SK-N-MC (cell line): ENCODE data around the gene SOS1.

Experiments
- DNase-seq: peaks from one replicate; pipeline ENCODE4 v3.0.0-alpha.2; 2011; ENCODE audit warnings: low read depth, low spot score
- H3K27ac ChIP-seq: fragments of 200-600 bp; sonication (generic); 2 replicates; pipeline ENCODE4 v1.5.1; 2016; ENCODE audit warnings: mixed run types
- H3K36me3 ChIP-seq: fragments of 200-600 bp; sonication (generic); 2 replicates; pipeline ENCODE4 v1.6.1; 2017; ENCODE audit warnings: antibody characterized with exemption, low read length, mixed read lengths; ENCODE audit not compliant: insufficient read depth
- H3K4me3 ChIP-seq: fragments of 200-600 bp; sonication (generic); 2 replicates; pipeline ENCODE4 v1.5.1; 2016
- H3K9ac ChIP-seq: fragments of 200-600 bp; sonication (generic); 2 replicates; pipeline ENCODE4 v1.8.0; 2017; ENCODE audit warnings: mixed run types, mixed read lengths; ENCODE audit not compliant: insufficient read length
- H3K9me3 ChIP-seq: fragments of 200-600 bp; sonication (generic); 2 replicates; pipeline ENCODE4 v1.6.1; 2017; ENCODE audit warnings: low read depth, mild to moderate bottlenecking, antibody characterized with exemption, low read length, moderate library complexity, mixed read lengths
- EZH2 ChIP-seq: fragments of 200-600 bp; sonication (generic); IDR thresholded peaks from one replicate; pipeline ENCODE4 v1.6.1; 2017; ENCODE audit warnings: antibody characterized with exemption
- FOXP2 ChIP-seq: optimal IDR thresholded peaks from 2 replicates; pipeline ENCODE3; 2011; ENCODE audit warnings: mild to moderate bottlenecking, moderate library complexity; ENCODE audit not compliant: insufficient read depth; ENCODE audit errors: extremely low read length, control extremely low read depth
- POLR2AphosphoS5 ChIP-seq: IDR thresholded peaks from 2 replicates; pipeline ENCODE4 v1.6.1; 2012; ENCODE audit warnings: mild to moderate bottlenecking, low read depth, low read length, borderline replicate concordance

The SOS1 gene

DNA sequence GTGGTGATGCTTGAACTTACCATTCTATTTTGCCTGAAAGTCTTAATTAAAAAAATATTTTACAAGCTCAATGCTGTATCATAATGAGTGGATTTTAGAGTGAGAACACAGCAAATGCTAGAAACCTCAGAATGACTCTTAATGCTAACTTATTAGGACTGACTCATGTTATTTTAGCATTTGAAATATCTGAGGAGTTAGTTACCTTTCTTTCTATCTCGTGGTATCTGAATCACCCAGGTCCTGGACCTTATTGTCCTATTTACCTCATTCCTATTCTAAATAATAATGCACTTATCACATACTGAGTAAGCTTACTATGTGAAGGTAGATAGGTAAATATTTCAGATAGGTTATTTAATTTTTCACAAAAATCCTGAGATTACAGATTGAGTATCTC is 70.7 kb downstream of the SOS1 start:
- TF ChIP-seq POLR2AphosphoS5 (no peak), EZH2 (no peak), FOXP2 (no peak)
- Histone ChIP-seq H3K36me3 (peaks cover 44% of the 10 kb centered on the region), H3K9ac (no peak overlapping the region), H3K4me3 (no peak overlapping the region), H3K27ac (no peak overlapping the region), H3K9me3 (no peaks in the 10 kb centered on the region)
- DNase-seq = no peak

DNA sequence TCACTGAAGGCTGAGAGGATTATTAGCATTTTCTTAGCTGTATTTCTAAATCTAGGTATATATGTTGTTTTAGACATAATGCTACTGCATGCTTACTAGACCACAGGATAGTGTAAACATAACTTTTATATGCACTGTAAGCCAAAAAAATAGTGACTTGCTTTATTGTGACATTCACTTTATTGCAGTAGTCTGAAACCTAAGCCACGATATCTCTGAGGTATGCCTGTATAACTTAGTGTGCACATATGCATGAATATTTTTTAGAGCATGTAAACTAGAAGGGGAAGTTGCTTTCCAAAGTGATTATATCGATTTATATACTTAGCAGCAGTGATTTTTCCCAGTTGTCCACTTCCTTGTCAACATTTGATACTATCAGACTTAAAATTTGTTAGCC is 81.8 kb downstream of the SOS1 start:
- H3K9ac ChIP-seq = no peak overlapping the region
- H3K36me3 ChIP-seq = peaks cover 4% of the 10 kb centered on the region
- TF ChIP-seq POLR2AphosphoS5 = no peak
- no peak for TF ChIP-seq EZH2
- no peak for TF ChIP-seq FOXP2
- H3K27ac ChIP-seq = no peak overlapping the region
- no peak for DNase-seq
- H3K4me3 ChIP-seq = no peak overlapping the region
- H3K9me3 ChIP-seq = no peaks in the 10 kb centered on the region

DNA sequence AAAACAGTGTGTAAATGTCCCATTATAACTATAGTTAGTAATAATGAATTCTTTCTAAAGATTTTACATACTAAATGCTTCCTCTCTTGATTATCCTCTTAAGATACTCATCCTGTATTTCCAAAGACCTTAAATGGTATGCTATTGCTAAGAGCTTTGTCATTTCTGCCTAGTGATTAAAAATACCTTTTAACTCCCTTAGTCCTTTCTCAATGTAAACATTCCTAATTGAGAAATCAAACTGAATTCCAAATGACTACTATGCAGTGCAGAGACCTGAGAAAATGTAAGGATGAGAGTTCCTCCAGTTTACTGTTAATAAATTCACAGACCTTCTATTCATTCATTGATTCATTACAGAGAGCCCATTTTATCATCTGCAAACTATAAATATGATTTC is 86.9 kb downstream of the SOS1 start:
- TF ChIP-seq POLR2AphosphoS5 (no peak), FOXP2 (no peak), EZH2 (no peak)
- Histone ChIP-seq H3K27ac (no peak overlapping the region), H3K9ac (no peak overlapping the region), H3K36me3 (peaks cover 15% of the 10 kb centered on the region), H3K9me3 (no peaks in the 10 kb centered on the region), H3K4me3 (no peak overlapping the region)
- no peak for DNase-seq

DNA sequence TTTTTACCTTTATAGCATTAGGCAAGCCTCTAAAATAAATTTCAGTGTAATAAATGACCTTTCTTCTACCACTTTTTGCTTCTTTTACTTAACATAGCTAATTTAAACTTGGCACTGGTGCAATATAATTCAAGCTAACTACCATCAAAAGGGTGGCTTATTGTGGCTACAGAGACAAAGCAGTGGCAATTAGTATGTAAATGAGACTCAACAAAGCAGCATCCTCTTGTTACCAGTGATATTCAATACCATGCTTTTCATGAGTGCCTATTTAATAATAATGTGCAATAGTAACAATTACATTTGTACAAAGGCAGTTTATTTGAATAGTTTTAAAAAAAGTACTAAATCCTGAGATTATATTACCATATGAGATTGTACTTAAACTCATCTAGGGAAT is 93.4 kb downstream of the SOS1 start:
- Histone ChIP-seq H3K4me3 (no peak overlapping the region), H3K27ac (no peak overlapping the region), H3K9me3 (no peaks in the 10 kb centered on the region), H3K36me3 (peaks cover 25% of the 10 kb centered on the region), H3K9ac (no peak overlapping the region)
- TF ChIP-seq EZH2 (no peak), POLR2AphosphoS5 (no peak), FOXP2 (no peak)
- no peak for DNase-seq

DNA sequence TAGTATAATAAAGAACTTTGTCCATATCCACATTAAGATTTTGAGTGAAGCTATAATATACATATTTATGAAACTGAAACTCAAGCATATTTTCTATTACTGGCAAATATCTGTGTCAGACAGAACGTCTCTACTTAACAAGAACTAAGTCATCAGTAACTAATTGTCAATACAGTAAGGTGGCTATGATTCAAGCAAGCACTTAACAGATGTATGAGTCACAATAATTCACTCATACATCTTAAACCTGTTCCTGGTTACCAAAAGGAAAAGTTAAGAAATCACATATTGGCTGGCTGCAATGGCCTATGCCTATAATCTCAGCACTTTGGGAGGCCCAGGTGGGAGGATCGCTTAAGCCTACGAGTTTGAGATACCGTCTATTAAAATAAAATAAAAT is 96.0 kb downstream of the SOS1 start:
- Histone ChIP-seq H3K9ac (no peak overlapping the region), H3K4me3 (no peak overlapping the region), H3K9me3 (no peaks in the 10 kb centered on the region), H3K27ac (no peak overlapping the region), H3K36me3 (peaks cover 17% of the 10 kb centered on the region)
- TF ChIP-seq POLR2AphosphoS5 = no peak
- DNase-seq = no peak

DNA sequence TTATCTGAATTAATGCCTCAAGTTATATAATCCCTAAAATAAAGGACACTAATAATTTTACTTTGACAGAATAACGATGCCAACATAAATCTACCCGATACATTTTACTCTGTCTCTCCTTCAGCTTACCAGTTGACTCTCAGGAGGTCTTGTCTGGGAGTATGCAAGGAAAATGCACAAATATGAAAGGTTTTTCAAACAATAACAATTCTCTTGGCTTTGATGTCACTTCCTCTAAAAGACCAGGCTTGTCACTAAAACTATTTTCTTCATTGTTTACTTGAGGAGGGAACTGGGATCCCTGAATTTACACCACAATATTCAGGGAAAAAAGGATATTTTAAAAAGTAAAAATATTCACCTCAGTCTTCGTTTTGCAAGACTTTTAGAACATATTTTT is 97.2 kb downstream of the SOS1 start:
- Histone ChIP-seq H3K9me3 (no peaks in the 10 kb centered on the region), H3K27ac (peak overlapping the region; percentile 76), H3K36me3 (peaks cover 17% of the 10 kb centered on the region), H3K4me3 (no peak overlapping the region), H3K9ac (no peak overlapping the region)
- no peak for DNase-seq
- no peak for TF ChIP-seq EZH2
- TF ChIP-seq POLR2AphosphoS5 = no peak
- TF ChIP-seq FOXP2 = no peak

DNA sequence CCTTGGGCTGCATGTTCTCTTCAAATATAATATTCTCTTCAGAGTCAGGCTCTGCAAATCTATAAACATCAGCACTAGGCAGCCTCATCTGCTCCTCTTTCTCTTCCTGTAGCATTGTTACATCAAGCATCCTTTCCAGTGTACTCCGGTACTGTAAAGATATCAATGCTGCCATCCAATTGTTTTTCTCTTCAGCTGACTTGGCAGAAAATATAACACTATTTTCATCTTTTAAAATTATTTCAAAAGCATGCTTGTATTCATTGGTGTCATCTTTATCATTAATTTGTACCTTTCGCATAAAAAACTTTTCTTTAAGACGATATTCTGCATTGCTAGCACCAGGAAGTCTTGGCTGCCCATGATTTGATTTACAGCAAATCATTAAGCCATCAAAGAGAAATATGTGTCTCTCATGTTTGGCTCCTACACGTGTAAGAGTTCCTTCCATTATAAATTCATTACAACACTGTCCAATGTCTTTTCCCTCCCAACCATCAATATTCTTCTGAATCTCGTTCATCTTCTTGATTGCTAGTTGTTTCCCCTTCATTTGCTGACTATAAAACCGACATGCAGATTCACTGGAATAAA is 98.1 kb downstream of the SOS1 start:
- DNase-seq = no peak
- Histone ChIP-seq H3K36me3 (peaks cover 12% of the 10 kb centered on the region), H3K27ac (peak overlapping the region; percentile 76), H3K4me3 (no peak overlapping the region), H3K9me3 (no peaks in the 10 kb centered on the region), H3K9ac (no peak overlapping the region)
- TF ChIP-seq FOXP2 (no peak), EZH2 (no peak), POLR2AphosphoS5 (no peak)

DNA sequence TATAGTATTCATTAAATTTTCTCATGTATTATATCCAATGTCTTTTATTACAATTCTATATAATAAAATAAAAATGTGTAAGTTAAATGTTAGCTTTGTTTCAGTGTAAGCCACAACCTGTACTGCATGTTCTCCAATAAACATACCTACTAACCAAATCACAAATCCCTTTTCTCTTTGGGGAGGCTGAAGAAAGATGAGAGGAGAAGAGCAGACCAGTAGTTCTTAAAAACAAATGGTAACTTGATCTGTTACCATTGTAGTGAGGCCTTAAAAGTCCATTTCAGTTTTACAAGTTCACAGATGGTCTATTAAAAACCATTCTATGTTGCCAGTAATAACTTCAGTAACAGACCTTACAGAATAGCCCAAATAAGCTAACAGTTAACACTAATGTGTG is 100.5 kb downstream of the SOS1 start:
- Histone ChIP-seq H3K9me3 (no peaks in the 10 kb centered on the region), H3K9ac (no peak overlapping the region), H3K4me3 (no peak overlapping the region), H3K36me3 (peaks cover 6% of the 10 kb centered on the region), H3K27ac (no peak overlapping the region)
- TF ChIP-seq POLR2AphosphoS5 (no peak), EZH2 (no peak), FOXP2 (no peak)
- no peak for DNase-seq

DNA sequence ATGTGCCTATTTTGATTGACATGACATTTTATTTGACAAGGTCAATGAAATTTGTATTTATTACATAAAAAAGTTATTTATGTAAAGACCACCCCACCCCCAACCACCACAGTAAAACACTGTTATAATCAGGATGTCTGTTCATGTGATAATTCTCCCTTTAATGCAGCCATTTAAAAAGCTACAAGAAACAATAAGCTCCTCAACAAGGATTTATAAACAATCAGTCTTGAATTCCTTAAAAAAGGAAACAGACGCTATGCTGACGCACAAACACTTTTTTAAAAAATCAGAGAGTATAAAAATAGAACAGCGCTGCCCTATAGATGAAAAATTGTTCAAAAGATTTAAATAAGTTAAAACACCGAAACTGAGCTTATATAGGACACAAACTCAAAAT is 102.2 kb downstream of the SOS1 start:
- TF ChIP-seq POLR2AphosphoS5 = no peak
- TF ChIP-seq FOXP2 = no peak
- no peak for TF ChIP-seq EZH2
- Histone ChIP-seq H3K4me3 (no peak overlapping the region), H3K36me3 (peaks cover 9% of the 10 kb centered on the region), H3K9me3 (no peaks in the 10 kb centered on the region), H3K9ac (no peak overlapping the region), H3K27ac (no peak overlapping the region)
- DNase-seq = no peak
